Keratinocyte (primary cell): ENCODE data around the gene CHST15.

Source experiments
- CTCF ChIP-seq, 3 experiments: IDR thresholded peaks in 1 of 3; conservative IDR thresholded peaks in 1 of 3; optimal IDR thresholded peaks in 1 of 3; 2 replicates in 2 of 3; 3 replicates in 1 of 3; pipeline versions ENCODE3 to v1.5.1; 2011; ENCODE audit warnings: low read length in 3 of 3, mild to moderate bottlenecking in 3 of 3, moderate library complexity in 2 of 3, control low read depth in 1 of 3, inconsistent platforms in 1 of 3; ENCODE audit not compliant: insufficient read depth in 2 of 3; ENCODE audit errors: extremely low read depth in 1 of 3
- EZH2 ChIP-seq: IDR thresholded peaks from one replicate; pipeline ENCODE4 v1.6.1; 2012; ENCODE audit warnings: inconsistent platforms, mild to moderate bottlenecking, low read length, moderate library complexity

DNA sequence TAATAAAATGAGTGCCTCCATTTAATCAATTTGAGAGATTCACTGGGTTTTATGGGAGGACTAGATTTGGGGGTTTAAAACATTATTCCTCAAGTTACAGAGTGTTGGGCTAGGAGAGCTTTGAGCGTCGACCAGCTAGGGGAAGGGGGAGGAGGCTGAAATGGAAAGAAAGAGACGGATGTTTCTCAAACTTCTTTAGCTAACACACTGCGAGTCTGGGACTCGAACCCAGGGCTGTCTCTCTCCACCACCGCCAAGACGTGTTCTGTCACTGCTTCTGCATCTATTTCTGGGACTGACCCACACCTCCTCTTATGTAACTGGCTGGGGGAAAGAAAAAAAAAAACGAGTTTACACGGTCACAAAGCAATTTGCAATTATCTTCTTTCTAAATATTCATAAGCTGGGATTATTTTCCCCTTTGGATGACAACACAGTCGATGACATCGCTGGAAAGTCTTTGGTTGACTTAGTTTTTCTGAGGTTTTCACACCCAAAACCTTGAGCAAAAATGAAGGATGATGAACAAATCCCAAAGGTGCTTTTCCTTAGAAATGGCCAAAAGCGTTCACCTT, 27.2 kb downstream of the CHST15 start:
- no peak for TF ChIP-seq CTCF (optimal IDR thresholded peaks at IDR 0.05 in 1 of 3, IDR thresholded peaks at IDR 0.05 in 1 of 3, conservative IDR thresholded peaks at IDR 0.05 in 1 of 3; ENCODE audit: extremely low read depth in 1 of 3, insufficient read depth in 2 of 3, low read length in 3 of 3)
- TF ChIP-seq EZH2: no peak
